ENCODE results near the gene G6PC3. TPM values are rescaled to one million over a fixed set of nuclear protein-coding genes. Genes with fewer than 3 reads are reported as not detected.

G6PC3 gene
- total and polyA plus RNA-seq, 10 of the 15 experiments (the other 5 are each of a cell fraction or from before 2014, with no cell fraction given): 13.0 to 93.7 (median 43.0) TPM

DNA sequence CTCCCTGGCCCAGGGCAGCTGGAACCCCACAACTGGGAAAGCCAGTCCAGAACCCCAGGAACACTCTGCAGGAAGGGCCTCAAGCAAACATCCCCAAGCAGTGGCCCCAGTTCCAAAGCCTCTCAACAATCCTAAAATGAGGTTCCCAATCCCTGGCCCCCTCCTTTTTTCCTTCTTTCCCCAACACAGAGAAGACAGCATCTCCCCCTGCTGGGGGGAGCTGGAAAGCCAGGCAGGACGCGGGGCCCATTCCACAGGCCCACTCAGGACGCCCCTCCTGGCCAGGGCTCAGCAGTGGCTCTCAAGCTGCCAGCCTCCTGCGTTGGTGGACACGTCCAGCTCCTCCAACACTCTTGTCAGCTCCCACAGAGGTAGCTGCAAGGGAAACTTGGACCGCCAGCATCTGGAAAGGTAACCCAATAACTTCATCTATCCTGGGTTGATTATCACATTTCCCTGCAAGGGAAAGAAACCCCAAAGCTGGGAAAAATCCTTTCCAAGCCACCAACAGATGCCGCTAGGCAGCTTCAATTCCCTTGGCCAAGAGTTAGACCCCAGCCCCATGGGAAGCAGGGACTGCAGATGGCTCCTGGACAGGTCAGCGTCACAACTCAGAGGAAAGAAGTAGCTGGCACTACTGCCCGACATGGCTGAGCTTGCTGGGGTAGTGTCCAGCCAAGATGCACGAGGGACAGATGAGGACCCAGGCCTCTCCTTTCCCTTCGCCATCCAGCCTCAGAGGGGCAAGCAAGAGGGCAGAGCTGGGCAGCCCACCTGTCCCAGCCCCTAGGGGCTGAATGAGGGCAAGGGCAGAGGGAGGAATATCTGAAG is 45.3 kb downstream of the G6PC3 start:
- Histone ChIP-seq H3K27me3 (replicated peaks in 1 of 2; ENCODE audit: control insufficient read depth in 2 of 2, insufficient read depth in 2 of 2, low read length in 1 of 2) (no peaks in the 10 kb centered on the region), H3K79me2 (ENCODE audit: control insufficient read depth, insufficient read depth, low read length) (peaks cover 14% of the 10 kb centered on the region), H3K9me3 (replicated peaks; ENCODE audit: control insufficient read depth, insufficient read depth, low read length) (no peaks in the 10 kb centered on the region), H3K9ac (ENCODE audit: control insufficient read depth, insufficient read depth, low read length) (no peak overlapping the region), H4K20me1 (ENCODE audit: control insufficient read depth, insufficient read depth) (no peaks in the 10 kb centered on the region), H3K4me2 (ENCODE audit: control insufficient read depth, insufficient read depth) (no peak overlapping the region), H2AFZ (ENCODE audit: control insufficient read depth, low read depth, low read length) (no peak overlapping the region), H3K27ac (ENCODE audit: control insufficient read depth, insufficient read depth) (no peak overlapping the region), H3K4me1 (ENCODE audit: control insufficient read depth, insufficient read depth, low read length) (peaks cover 18% of the 10 kb centered on the region), H3K4me3 (no peak overlapping the region), H3K36me3 (ENCODE audit: control insufficient read depth in 2 of 2, insufficient read depth in 2 of 2, low read length in 1 of 2) (peaks cover 0 to 1% of the 10 kb centered on the region in 2 experiments; a peak in 1 of 4 replicates)
- intact Hi-C loops (cut with micrococcal nuclease; ENCODE audit: unreplicated experiment): no loop called here
- ChIA-PET SMC1A (ENCODE audit: uncharacterized antibody, unreplicated experiment) (interaction anchor here (0.7 to 3.3 kb wide), 10 partner anchors 9 to 172 kb away, joined by 3 to 22 read pairs (median 4); partner anchors contain the start of gene LSM12), POLR2A (interaction anchor here (0.6 to 1.1 kb wide), 2 partner anchors 9 to 46 kb away, joined by 3 read pairs; no protein-coding TSS in a partner anchor), RAD21 (ENCODE audit: unreplicated experiment) (interaction anchor here (0.6 to 2.7 kb wide), 10 partner anchors 8 to 172 kb away, joined by 3 to 11 read pairs (median 4); partner anchors contain the start of gene HDAC5), CTCF (interaction anchor here (0.5 to 4.2 kb wide), 30 partner anchors 8 to 596 kb away, joined by 3 to 40 read pairs (median 4); partner anchors contain the start of gene HROB)
- ATAC-seq (peak; percentile 33; the same call in 2 of the 3 replicates), DNase-seq (ENCODE audit: low read depth, low spot score) (no peak), FAIRE-seq (no peak)
- BruUV-seq (replicated peaks): no TSS peak
- 47% methylated on average over 11 of the region's 11 CpGs for WGBS (ENCODE audit: insufficient coverage, insufficient replicate concordance, low lambda C conversion rate, missing lambda C conversion rate)
- in situ Hi-C loops (cut with MboI): loop anchor here (25.0 kb wide), 1 partner anchor 903 kb away; the partner anchor contains the start of gene TMEM106A
- TF ChIP-seq CHD4 (IDR thresholded peaks at IDR 0.05): no peak
- TF ChIP-seq, protein P1, sequence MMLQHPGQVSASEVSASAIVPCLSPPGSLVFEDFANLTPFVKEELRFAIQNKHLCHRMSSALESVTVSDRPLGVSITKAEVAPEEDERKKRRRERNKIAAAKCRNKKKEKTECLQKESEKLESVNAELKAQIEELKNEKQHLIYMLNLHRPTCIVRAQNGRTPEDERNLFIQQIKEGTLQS (IDR thresholded peaks at IDR 0.05; ENCODE audit: borderline replicate concordance, extremely low read depth, low read depth, low read length): no peak
- no peak for TF ChIP-seq ZNF217 (IDR thresholded peaks at IDR 0.05)
- TF ChIP-seq ASH2L (IDR thresholded peaks at IDR 0.05; ENCODE audit: borderline replicate concordance, low read depth): no peak
- no peak for TF ChIP-seq CBFB (IDR thresholded peaks at IDR 0.05; ENCODE audit: low read depth)
- TF ChIP-seq IRF5 (IDR thresholded peaks at IDR 0.05; ENCODE audit: borderline replicate concordance): no peak
- no peak for TF ChIP-seq NFIC (IDR thresholded peaks at IDR 0.05; ENCODE audit: low read depth, low read length)
- no peak for TF ChIP-seq GABPA (IDR thresholded peaks at IDR 0.05; ENCODE audit: low read depth)
- TF ChIP-seq, protein P2, sequence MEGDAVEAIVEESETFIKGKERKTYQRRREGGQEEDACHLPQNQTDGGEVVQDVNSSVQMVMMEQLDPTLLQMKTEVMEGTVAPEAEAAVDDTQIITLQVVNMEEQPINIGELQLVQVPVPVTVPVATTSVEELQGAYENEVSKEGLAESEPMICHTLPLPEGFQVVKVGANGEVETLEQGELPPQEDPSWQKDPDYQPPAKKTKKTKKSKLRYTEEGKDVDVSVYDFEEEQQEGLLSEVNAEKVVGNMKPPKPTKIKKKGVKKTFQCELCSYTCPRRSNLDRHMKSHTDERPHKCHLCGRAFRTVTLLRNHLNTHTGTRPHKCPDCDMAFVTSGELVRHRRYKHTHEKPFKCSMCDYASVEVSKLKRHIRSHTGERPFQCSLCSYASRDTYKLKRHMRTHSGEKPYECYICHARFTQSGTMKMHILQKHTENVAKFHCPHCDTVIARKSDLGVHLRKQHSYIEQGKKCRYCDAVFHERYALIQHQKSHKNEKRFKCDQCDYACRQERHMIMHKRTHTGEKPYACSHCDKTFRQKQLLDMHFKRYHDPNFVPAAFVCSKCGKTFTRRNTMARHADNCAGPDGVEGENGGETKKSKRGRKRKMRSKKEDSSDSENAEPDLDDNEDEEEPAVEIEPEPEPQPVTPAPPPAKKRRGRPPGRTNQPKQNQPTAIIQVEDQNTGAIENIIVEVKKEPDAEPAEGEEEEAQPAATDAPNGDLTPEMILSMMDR (IDR thresholded peaks at IDR 0.05 in 2 of 3, conservative IDR thresholded peaks at IDR 0.05 in 1 of 3; ENCODE audit: control insufficient read depth in 2 of 3, extremely low read depth in 1 of 3, insufficient read depth in 1 of 3, low read depth in 3 of 3, low read length in 3 of 3): peak; percentile 61 to 76 (median 73)
- no peak for TF ChIP-seq MYC (IDR thresholded peaks at IDR 0.05; ENCODE audit: insufficient read depth, insufficient read length, insufficient replicate concordance, low read length, severe bottlenecking)
- TF ChIP-seq ZBTB4 (CRISPR knock-in tag; IDR thresholded peaks at IDR 0.05): no peak
- TF ChIP-seq NR2C1 (IDR thresholded peaks at IDR 0.05): no peak
- TF ChIP-seq USF2 (IDR thresholded peaks at IDR 0.05; ENCODE audit: borderline replicate concordance, low read depth, low read length): no peak
- no peak for TF ChIP-seq TCF7 (IDR thresholded peaks at IDR 0.05; ENCODE audit: borderline replicate concordance)
